IMR-90 (cell line): ENCODE data around the gene ZNHIT2. TPM values are rescaled to one million over a fixed set of nuclear protein-coding genes. Genes with fewer than 3 reads are reported as not detected.
A peak's percentile ranks its signal among the peaks of the same experiment; 100 is the strongest.

Source experiments
- ATAC-seq: fragments of 200-7000 bp; cut with Tn5 transposase; 2 replicates; pipeline ENCODE4 v1.9.1; 2020; ENCODE audit warnings: low read depth, mild to moderate bottlenecking, moderate library complexity
- BruUV-seq: library from RNA; stranded (reverse); fragments of 400-500 nt; replicated peaks from 2 replicates; lab custom pipeline; 2021; lab: Mats Ljungman, UMichigan
- CTCF ChIA-PET: fragments of 300-600 bp; formaldehyde crosslinking; extraction: SDS; loops from one replicate; lab custom pipeline; 2021; ENCODE audit warnings: antibody characterized with exemption; lab: Yijun Ruan, JAX
- POLR2A ChIA-PET: fragments of 300-600 bp; sonication (Branson Sonifier 250); formaldehyde crosslinking; loops from one replicate; lab custom pipeline; 2022; ENCODE audit warnings: antibody characterized with exemption; ENCODE audit not compliant: unreplicated experiment; lab: Charles Lee
- DNase-seq: peaks from one replicate; pipeline ENCODE4 v3.0.0; 2013
- H2AFZ ChIP-seq: replicated peaks from 2 replicates; pipeline ENCODE3; 2013; ENCODE audit warnings: low read length, mild to moderate bottlenecking; ENCODE audit not compliant: poor library complexity
- H2AK5ac ChIP-seq: 2 replicates; pipeline ENCODE4 v1.6.1; 2013; ENCODE audit warnings: low read depth, low read length, inconsistent platforms
- H2AK9ac ChIP-seq: replicated peaks from 2 replicates; pipeline ENCODE3; 2013; ENCODE audit warnings: mild to moderate bottlenecking, low read depth, low read length, moderate library complexity; ENCODE audit not compliant: poor library complexity
- H2BK120ac ChIP-seq: 2 replicates; pipeline ENCODE4 v1.6.1; 2013; ENCODE audit warnings: low read depth, low read length, inconsistent platforms
- H2BK15ac ChIP-seq: 3 replicates; pipeline ENCODE4 v1.6.1; 2013; ENCODE audit warnings: low read depth, low read length, inconsistent platforms
- H2BK20ac ChIP-seq: 2 replicates; pipeline ENCODE4 v1.6.1; 2013; ENCODE audit warnings: low read depth, mild to moderate bottlenecking, inconsistent platforms, low read length, moderate library complexity
- H2BK5ac ChIP-seq: 2 replicates; pipeline ENCODE4 v1.6.1; 2013; ENCODE audit warnings: mild to moderate bottlenecking, low read depth, low read length, inconsistent platforms; ENCODE audit not compliant: poor library complexity, severe bottlenecking
- H3K14ac ChIP-seq: replicated peaks from 2 replicates; pipeline ENCODE4 v1.6.1; 2013; ENCODE audit warnings: low read depth, low read length, inconsistent platforms
- H3K18ac ChIP-seq: 2 replicates; pipeline ENCODE4 v1.6.1; 2013; ENCODE audit warnings: low read depth, low read length, control low read depth
- H3K23ac ChIP-seq: 2 replicates; pipeline ENCODE4 v1.6.1; 2013; ENCODE audit warnings: low read depth, low read length, inconsistent platforms
- H3K27ac ChIP-seq: 2 replicates; pipeline ENCODE4 v1.5.1; 2013; ENCODE audit warnings: mild to moderate bottlenecking, control low read depth, low read length; ENCODE audit not compliant: insufficient read depth
- H3K27me3 ChIP-seq: 2 replicates; pipeline ENCODE4 v1.6.1; 2013; ENCODE audit warnings: low read length; ENCODE audit not compliant: control insufficient read depth, insufficient read depth
- H3K36me3 ChIP-seq: 2 replicates; pipeline ENCODE4 v1.6.1; 2013; ENCODE audit warnings: low read length, mixed read lengths; ENCODE audit not compliant: control insufficient read depth, insufficient read depth
- H3K4ac ChIP-seq: 2 replicates; pipeline ENCODE4 v1.6.1; 2013; ENCODE audit warnings: low read depth, low read length, inconsistent platforms
- H3K4me1 ChIP-seq: 2 replicates; pipeline ENCODE4 v1.6.1; 2013; ENCODE audit warnings: low read length, mixed read lengths; ENCODE audit not compliant: control insufficient read depth, insufficient read depth
- H3K4me2 ChIP-seq: 2 replicates; pipeline ENCODE4 v1.6.1; 2013; ENCODE audit warnings: low read depth, mild to moderate bottlenecking, control low read depth, low read length, moderate library complexity
- H3K4me3 ChIP-seq: 2 replicates; pipeline ENCODE4 v1.5.1; 2013; ENCODE audit warnings: low read depth, mild to moderate bottlenecking, control low read depth, low read length, moderate library complexity; ENCODE audit not compliant: insufficient read depth
- H3K56ac ChIP-seq: 2 replicates; pipeline ENCODE4 v1.6.1; 2013; ENCODE audit warnings: low read length, inconsistent platforms; ENCODE audit not compliant: insufficient read depth; ENCODE audit errors: extremely low read depth
- H3K79me1 ChIP-seq, 2 experiments: 2 replicates each; pipeline ENCODE4 v1.6.1; 2013; ENCODE audit warnings: low read length in 2 of 2, inconsistent platforms in 1 of 2, low read depth in 1 of 2
- H3K9ac ChIP-seq: 2 replicates; pipeline ENCODE4 v1.6.1; 2013; ENCODE audit warnings: low read depth, low read length, control low read depth
- H3K9me1 ChIP-seq: 2 replicates; pipeline ENCODE4 v1.6.1; 2013; ENCODE audit warnings: low read length, inconsistent platforms; ENCODE audit not compliant: insufficient read depth
- H3K9me3 ChIP-seq: 2 replicates; pipeline ENCODE4 v1.6.1; 2013; ENCODE audit warnings: low read length; ENCODE audit not compliant: control insufficient read depth, insufficient read depth
- H4K20me1 ChIP-seq: 2 replicates; pipeline ENCODE4 v1.6.1; 2013; ENCODE audit warnings: low read length, inconsistent platforms; ENCODE audit not compliant: insufficient read depth
- H4K5ac ChIP-seq: 2 replicates; pipeline ENCODE4 v1.6.1; 2013; ENCODE audit warnings: mild to moderate bottlenecking, low read depth, low read length, control low read depth
- H4K8ac ChIP-seq, 2 experiments: 2 replicates each; pipeline ENCODE4 v1.6.1; 2013; ENCODE audit warnings: low read depth in 2 of 2, low read length in 2 of 2, control low read depth in 1 of 2, inconsistent platforms in 1 of 2
- H4K91ac ChIP-seq: 2 replicates; pipeline ENCODE4 v1.6.1; 2013; ENCODE audit warnings: low read depth, low read length, inconsistent platforms; ENCODE audit not compliant: insufficient read depth
- MAFK ChIP-seq: IDR thresholded peaks from 2 replicates; pipeline ENCODE4 v1.6.1; 2012; ENCODE audit warnings: low read depth, low read length, improper control_type of control experiment
- MAZ ChIP-seq: IDR thresholded peaks from 2 replicates; pipeline ENCODE4 v1.6.1; 2012; ENCODE audit warnings: low read depth, mild to moderate bottlenecking, low read length, improper control_type of control experiment, moderate library complexity, borderline replicate concordance
- MXI1 ChIP-seq: IDR thresholded peaks from 2 replicates; pipeline ENCODE4 v1.6.1; 2012; ENCODE audit warnings: low read depth, mild to moderate bottlenecking, low read length, moderate library complexity, borderline replicate concordance
- RAD21 ChIP-seq: IDR thresholded peaks from 2 replicates; pipeline ENCODE4 v1.6.1; 2012; ENCODE audit warnings: low read length, improper control_type of control experiment
- RFX5 ChIP-seq: IDR thresholded peaks from 2 replicates; pipeline ENCODE4 v1.8.0; 2012; ENCODE audit warnings: low read depth, mild to moderate bottlenecking, low read length, moderate library complexity
- WGBS, 2 experiments: methylation state at CpG; one replicate each; pipeline versions ENCODE4 v1.1.5 to v1.1.7; 2013; ENCODE audit warnings: missing lambda C conversion rate in 2 of 2; ENCODE audit not compliant: insufficient read length in 1 of 2; ENCODE audit errors: extremely low coverage in 2 of 2; 5-methylcytosine and 5-hydroxymethylcytosine counted together
- dilution Hi-C: fragments of 300-500 bp; cut with HindIII; formaldehyde crosslinking; loops from one replicate; pipeline ENCODE4 v1.14.3; 2018; ENCODE audit warnings: low sequenced_read_pairs; ENCODE audit not compliant: unreplicated experiment
- in situ Hi-C: fragments of 300-500 bp; cut with MboI; formaldehyde crosslinking; loops from 3 replicates; pipeline ENCODE4 v1.14.3; 2019; ENCODE audit warnings: low sequenced_read_pairs, inconsistent platforms, mixed read lengths
- intact Hi-C: fragments of 100-400 bp; cut with micrococcal nuclease; formaldehyde crosslinking; loops from 2 replicates; pipeline ENCODE4 v1.10.0; 2022
- polyA plus RNA-seq, 3 experiments: library from polyadenylated mRNA; depleted of rRNA; stranded (reverse); fragments of >200 nt; gene quantifications; 2 replicates each; pipeline ENCODE4 v1.2.3, GENCODE V29; 2012; ENCODE audit warnings: low replicate concordance in 1 of 3
- total RNA-seq: library from RNA; depleted of rRNA; stranded (reverse); fragments of >200 nt; gene quantifications from 2 replicates; pipeline ENCODE4 v1.2.3, GENCODE V29; 2012

The ZNHIT2 gene
- total and polyA plus RNA-seq, 2 of the 4 experiments (the other 2 are of a cell fraction), result 3.9 to 5.9 TPM

DNA sequence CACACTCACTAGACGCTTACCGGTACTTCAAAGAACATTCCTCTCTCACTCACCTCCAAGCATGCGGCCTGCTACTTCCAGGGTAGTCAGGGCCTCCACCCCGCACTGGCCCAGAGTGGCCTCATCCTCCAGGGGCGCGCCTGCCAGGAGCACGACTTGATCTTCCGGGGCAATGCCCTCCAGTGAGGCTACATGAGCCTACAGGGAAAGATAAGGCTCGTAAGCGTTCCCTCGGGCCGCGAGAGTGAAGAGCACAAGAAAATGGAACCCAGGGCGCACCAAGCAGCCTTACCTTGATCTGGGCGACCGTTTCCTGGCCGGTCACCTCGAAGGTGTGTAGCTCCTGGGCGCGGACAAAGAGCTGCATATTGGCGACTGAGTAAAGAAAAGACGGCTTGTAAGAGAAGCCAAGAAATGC is 4.0 kb upstream of the ZNHIT2 start:
- Histone ChIP-seq H2AK5ac (peak overlapping the region; percentile 91), H4K5ac (peak overlapping the region; percentile 56), H3K4ac (peak overlapping the region; percentile 88), H4K91ac (peak overlapping the region; percentile 83), H3K23ac (peak overlapping the region; percentile 81), H3K9ac (peak overlapping the region; percentile 87), H2BK20ac (no peak overlapping the region), H3K27me3 (no peaks in the 10 kb centered on the region), H2BK5ac (peak overlapping the region; percentile 81), H2BK15ac (no peak overlapping the region), H3K27ac (peak overlapping the region; percentile 79), H3K79me1 (peaks cover 27 to 66% of the 10 kb centered on the region in 2 experiments), H3K9me1 (0 out of 2 replicates have a peak, but pooled peaks cover 4% of the 10 kb centered on the region), H3K36me3 (peaks cover 36% of the 10 kb centered on the region), H2BK120ac (no peak overlapping the region), H4K8ac (peak overlapping the region; percentile 70 to 91), H2AK9ac (peak overlapping the region; percentile 100), H2AFZ (peak overlapping the region; percentile 99), H3K14ac (peak overlapping the region; percentile 90), H3K4me3 (peak overlapping the region; percentile 74), H3K4me2 (peak overlapping the region; percentile 97), H4K20me1 (no peaks in the 10 kb centered on the region), H3K9me3 (no peaks in the 10 kb centered on the region), H3K4me1 (peaks cover 4% of the 10 kb centered on the region), H3K18ac (no peak overlapping the region), H3K56ac (peak overlapping the region; percentile 43; the same call in 1 of the 2 replicates)
- ATAC-seq, result no peak
- CTCF ChIA-PET, result interaction anchor here (0.6 kb wide), 1 partner anchor 57 kb away, joined by 5 read pairs; no protein-coding TSS in a partner anchor
- WGBS, 2 experiments, result 0% methylated on average over 17 of the region's 22 CpGs; no CpG with 5 or more reads in 1 of the 2 experiments
- in situ Hi-C loops (no loop called here), intact Hi-C loops (loop anchor here (5.0 kb wide), 1 partner anchor 61 kb away; the partner anchor contains the start of gene CAPN1), dilution Hi-C loops (no loop called here)
- POLR2A ChIA-PET, result interaction anchor here (0.5 to 0.8 kb wide), 2 partner anchors 10 to 259 kb away, joined by 3 read pairs; no protein-coding TSS in a partner anchor
- DNase-seq, result no peak
- TF ChIP-seq RFX5, result no peak
- TF ChIP-seq RAD21, result no peak
- no peak for TF ChIP-seq MAFK
- TF ChIP-seq MXI1, result no peak
- no peak for TF ChIP-seq MAZ
- no TSS peak for BruUV-seq
